ENCODE data around the gene ZNHIT1. TPM values are rescaled to one million over a fixed set of nuclear protein-coding genes. Genes with fewer than 3 reads are reported as not detected.

ZNHIT1 gene
- total RNA-seq, 1 donor from 2014 or later: 39.1 TPM

DNA sequence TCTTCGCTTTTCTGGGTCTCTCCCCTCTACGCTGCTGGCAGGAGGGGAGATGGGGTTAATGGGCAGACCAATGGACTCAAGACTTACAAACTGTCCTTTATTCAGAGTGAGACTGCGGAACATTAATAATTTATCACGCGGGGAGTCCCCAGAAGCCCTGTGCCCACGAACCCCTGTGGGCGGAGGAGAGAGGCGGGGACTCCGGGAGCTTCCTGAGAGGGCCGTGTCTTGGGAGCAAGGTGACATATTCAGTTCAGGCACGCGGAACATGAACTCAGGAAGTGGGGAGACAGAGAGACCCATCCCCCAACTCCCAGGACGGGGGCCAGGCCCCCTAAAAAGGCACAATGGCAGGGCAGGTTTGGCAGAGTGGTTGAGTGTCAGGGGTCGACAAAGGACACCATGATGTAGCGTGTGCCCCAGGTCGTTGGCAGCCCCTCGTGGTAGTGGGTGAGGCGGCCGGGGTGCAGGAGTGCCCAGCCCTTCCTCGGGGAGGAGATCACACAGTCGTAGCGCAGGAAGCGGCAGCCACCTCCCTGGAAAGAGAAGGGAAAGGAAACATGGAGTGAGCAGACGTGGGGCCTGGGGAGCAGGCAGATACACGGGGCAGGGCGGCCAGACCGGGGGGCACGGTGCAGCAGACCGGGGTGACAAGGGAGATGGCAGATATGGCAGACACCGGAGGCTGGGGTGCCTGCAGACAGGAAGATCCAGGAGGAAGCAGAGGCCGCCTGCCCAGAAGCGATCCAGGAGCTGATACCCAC is 11.9 kb upstream of the ZNHIT1 start:
- peaks cover 25% of the 10 kb centered on the region for H3K27me3 Mint-ChIP-seq (ENCODE audit: insufficient read depth, low read depth)
- no peak overlapping the region for H3K27ac ChIP-seq

GRCh38 chr7:101206665-101207042 is 11.3 kb upstream of the ZNHIT1 start:
- Mint-ChIP-seq H3K9me3 (no peaks in the 10 kb centered on the region), H3K27ac (no peak overlapping the region), H3K27me3 (ENCODE audit: insufficient read depth, low read depth) (peaks cover 22% of the 10 kb centered on the region), H3K4me1 (no peaks in the 10 kb centered on the region), H3K36me3 (peaks cover 2% of the 10 kb centered on the region), H3K4me3 (no peak overlapping the region)
- no peaks in the 10 kb centered on the region for H4K20me1 ChIP-seq (ENCODE audit: low read depth)
- H3F3A ChIP-seq (ENCODE audit: low read depth): no peaks in the 10 kb centered on the region
- no peak overlapping the region for H2AFZ ChIP-seq (replicated peaks)
- no peaks in the 10 kb centered on the region for H3K36me3 ChIP-seq
- TF ChIP-seq EZH2 (IDR thresholded peaks at IDR 0.05): no peak
- TF ChIP-seq EZH2phosphoT487 (IDR thresholded peaks at IDR 0.05): no peak
- no peak for TF ChIP-seq CTCF (IDR thresholded peaks at IDR 0.05)
- no peak overlapping the region for H3K4me2 ChIP-seq
- H3K79me2 ChIP-seq (ENCODE audit: low read depth): no peaks in the 10 kb centered on the region
- no peaks in the 10 kb centered on the region for H3K4me1 ChIP-seq
- H3K9ac ChIP-seq: no peak overlapping the region
- H3K27ac ChIP-seq: no peak overlapping the region
- no peak for DNase-seq (ENCODE audit: low spot score)
- peaks cover 25% of the 10 kb centered on the region for H3K27me3 ChIP-seq
- H3K4me3 ChIP-seq: no peak overlapping the region
- H3K9me3 ChIP-seq (ENCODE audit: low read depth): no peaks in the 10 kb centered on the region

More for the DNA sequence above, 11.9 kb upstream of the ZNHIT1 start:
- Histone ChIP-seq H3F3A (ENCODE audit: low read depth) (no peaks in the 10 kb centered on the region), H3K4me1 (no peaks in the 10 kb centered on the region), H3K79me2 (ENCODE audit: low read depth) (no peaks in the 10 kb centered on the region), H3K27me3 (peaks cover 30% of the 10 kb centered on the region), H3K4me3 (no peak overlapping the region), H3K9ac (no peak overlapping the region), H3K36me3 (no peaks in the 10 kb centered on the region), H3K4me2 (no peak overlapping the region), H4K20me1 (ENCODE audit: low read depth) (no peaks in the 10 kb centered on the region), H2AFZ (replicated peaks) (no peak overlapping the region), H3K9me3 (ENCODE audit: low read depth) (no peaks in the 10 kb centered on the region)
- no peak for TF ChIP-seq EZH2 (IDR thresholded peaks at IDR 0.05)
- TF ChIP-seq EZH2phosphoT487 (IDR thresholded peaks at IDR 0.05): no peak
- no peak for TF ChIP-seq CTCF (IDR thresholded peaks at IDR 0.05)
- Mint-ChIP-seq H3K4me3 (no peak overlapping the region), H3K9me3 (no peaks in the 10 kb centered on the region), H3K4me1 (no peaks in the 10 kb centered on the region), H3K27ac (no peak overlapping the region), H3K36me3 (peaks cover 2% of the 10 kb centered on the region)
- DNase-seq (ENCODE audit: low spot score): no peak

DNA sequence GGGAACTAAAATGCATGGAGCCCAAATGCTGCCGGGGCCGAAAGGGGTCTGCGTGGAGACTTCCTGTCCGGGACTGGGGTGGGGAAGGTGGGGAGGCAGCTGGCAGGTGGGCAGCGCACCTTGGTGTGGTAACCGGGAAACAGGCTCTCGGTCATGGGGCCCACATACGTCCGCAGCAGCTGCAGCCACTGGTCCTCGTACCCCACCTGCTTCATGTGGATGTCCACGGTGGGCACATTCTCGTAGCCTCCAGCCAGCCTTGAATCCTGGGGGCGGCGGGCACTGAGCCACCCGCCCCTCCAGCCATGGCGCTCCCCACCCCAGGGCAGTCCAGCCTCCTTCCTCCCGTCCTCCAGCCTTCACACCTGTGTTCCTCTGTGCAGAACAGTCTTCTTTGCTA is 10.5 kb upstream of the ZNHIT1 start:
- no peak overlapping the region for H3K9ac ChIP-seq
- Mint-ChIP-seq H3K4me1 (no peaks in the 10 kb centered on the region), H3K27me3 (ENCODE audit: insufficient read depth, low read depth) (peaks cover 19% of the 10 kb centered on the region), H3K27ac (no peak overlapping the region), H3K36me3 (peaks cover 2% of the 10 kb centered on the region), H3K9me3 (no peaks in the 10 kb centered on the region), H3K4me3 (peak overlapping the region; percentile 48)
- H3K4me3 ChIP-seq: no peak overlapping the region
- no peak for TF ChIP-seq CTCF (IDR thresholded peaks at IDR 0.05)
- TF ChIP-seq EZH2 (IDR thresholded peaks at IDR 0.05): no peak
- TF ChIP-seq EZH2phosphoT487 (IDR thresholded peaks at IDR 0.05): no peak
- no peaks in the 10 kb centered on the region for H3K36me3 ChIP-seq
- H3K4me1 ChIP-seq: no peaks in the 10 kb centered on the region
- no peaks in the 10 kb centered on the region for H3F3A ChIP-seq (ENCODE audit: low read depth)
- peaks cover 17% of the 10 kb centered on the region for H3K27me3 ChIP-seq
- H4K20me1 ChIP-seq (ENCODE audit: low read depth): no peaks in the 10 kb centered on the region
- H3K27ac ChIP-seq: no peak overlapping the region
- no peak for DNase-seq (ENCODE audit: low spot score)
- no peak overlapping the region for H3K4me2 ChIP-seq
- no peaks in the 10 kb centered on the region for H3K9me3 ChIP-seq (ENCODE audit: low read depth)
- no peaks in the 10 kb centered on the region for H3K79me2 ChIP-seq (ENCODE audit: low read depth)
- H2AFZ ChIP-seq (replicated peaks): no peak overlapping the region
